ENCODE measurements around the gene MCC.

The MCC gene

GRCh38 chr5:113240951-113241726, 247.1 kb downstream of the MCC start:
- no peak for DNase-seq

GRCh38 chr5:113240032-113240431, 248.2 kb downstream of the MCC start:
- no peak for DNase-seq

GRCh38 chr5:113237893-113238292, 250.4 kb downstream of the MCC start:
- DNase-seq, result no peak

- DNase-seq, result no peak
These were observed 251.5 kb downstream of the MCC start for GRCh38 chr5:113236536-113237288.

GRCh38 chr5:113235884-113236283, 252.4 kb downstream of the MCC start:
- DNase-seq, result no peak

- DNase-seq, result no peak
These were observed 253.7 kb downstream of the MCC start for GRCh38 chr5:113234546-113234945.

- no peak for DNase-seq
These were observed 254.6 kb downstream of the MCC start for GRCh38 chr5:113233606-113234005.

GRCh38 chr5:113232667-113233066, 255.6 kb downstream of the MCC start:
- DNase-seq, result no peak

- no peak for DNase-seq
These were observed 256.0 kb downstream of the MCC start for GRCh38 chr5:113232221-113232620.

- DNase-seq, result no peak
These were observed 256.6 kb downstream of the MCC start for GRCh38 chr5:113231653-113232000.

GRCh38 chr5:113230711-113231652, 257.3 kb downstream of the MCC start:
- no peak for DNase-seq

GRCh38 chr5:113227798-113228197, 260.5 kb downstream of the MCC start:
- no peak for DNase-seq

GRCh38 chr5:113226116-113226736, 262.0 kb downstream of the MCC start:
- DNase-seq, result no peak

GRCh38 chr5:113225259-113225658, 263.0 kb downstream of the MCC start:
- DNase-seq, result no peak

- DNase-seq, result no peak
These were observed 263.6 kb downstream of the MCC start for GRCh38 chr5:113224605-113225065.

GRCh38 chr5:113223831-113224604, 264.2 kb downstream of the MCC start:
- DNase-seq, result no peak

GRCh38 chr5:113223315-113223714, 264.9 kb downstream of the MCC start:
- no peak for DNase-seq

- DNase-seq, result no peak
These were observed 266.7 kb downstream of the MCC start for GRCh38 chr5:113221294-113222176.

GRCh38 chr5:113219695-113220094, 268.6 kb downstream of the MCC start:
- DNase-seq, result no peak

GRCh38 chr5:113218906-113219517, 269.2 kb downstream of the MCC start:
- no peak for DNase-seq

All from CD4-positive, alpha-beta T cell treated with Interleukin-6 for 4 hours (primary cell).